Gastrocnemius medialis (tissue), 4 donors: ENCODE results near the gene CDH23.

Source experiments
- CTCF ChIP-seq, 5 experiments: fragments of 450-650 bp in 3 of 5; fragments of 200-600 bp in 2 of 5; sonication (generic) in 2 of 5; IDR thresholded peaks in 4 of 5; conservative IDR thresholded peaks in 1 of 5; 1 replicate in 4 of 5; 2 replicates in 1 of 5; pipeline ENCODE4 v1.5.1; 2016 to 2019; ENCODE audit warnings: antibody characterized with exemption in 5 of 5, mild to moderate bottlenecking in 3 of 5, moderate library complexity in 3 of 5
- POLR2A ChIP-seq, 2 donors: fragments of 450-650 bp; IDR thresholded peaks; one replicate each; pipeline ENCODE4 v1.6.1; 2017; ENCODE audit warnings: antibody characterized with exemption in 2 of 2, mild to moderate bottlenecking in 2 of 2, moderate library complexity in 2 of 2

DNA sequence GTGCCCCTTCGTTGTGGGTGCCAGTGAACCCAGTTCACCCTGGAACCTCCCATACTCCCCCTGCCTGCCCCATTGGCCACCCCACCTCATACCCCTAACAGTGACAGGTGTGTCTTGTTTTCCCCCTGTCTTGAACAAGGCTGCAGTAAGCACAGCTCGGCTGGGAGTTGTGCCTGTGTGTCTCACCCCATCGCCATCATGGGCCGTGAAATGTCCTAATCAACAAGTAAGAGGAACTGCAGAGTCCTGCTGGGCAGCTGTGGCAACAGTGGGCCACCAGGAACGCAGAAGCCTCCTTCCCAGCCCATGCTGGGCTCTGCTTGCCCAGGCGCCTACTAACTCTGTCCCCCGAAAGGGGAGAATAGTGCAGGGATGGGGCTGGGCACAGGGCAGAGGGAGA is 231.2 kb downstream of the CDH23 start:
- TF ChIP-seq POLR2A (IDR thresholded peaks at IDR 0.05) (no peak), CTCF (IDR thresholded peaks at IDR 0.05 in 4 of 5, conservative IDR thresholded peaks at IDR 0.05 in 1 of 5) (no peak)
